ENCODE data around the gene TMEM14A. TPM values are rescaled to one million over a fixed set of nuclear protein-coding genes. Genes with fewer than 3 reads are reported as not detected.
"Not testable (repeated sequence)": the region's sequence is repeated elsewhere in the genome, so short reads cannot be mapped to it uniquely, and the experiment has no call there.

Gene TMEM14A
- total RNA-seq, 2 donors from 2014 or later, result 9.2 to 12.6 TPM

- no peaks in the 10 kb centered on the region for H3K27me3 ChIP-seq (ENCODE audit: control insufficient read depth, insufficient read depth, low read length, poor library complexity, severe bottlenecking)
- no peak overlapping the region for H3K9ac ChIP-seq (ENCODE audit: extremely low read depth, low read length, poor library complexity, severe bottlenecking)
- H3K36me3 ChIP-seq (ENCODE audit: control insufficient read depth, insufficient read depth, low read length), result no peaks in the 10 kb centered on the region
- peaks cover 12% of the 10 kb centered on the region for H3K9me3 ChIP-seq (ENCODE audit: control insufficient read depth, low read length)
- DNase-seq, result no peak
- no peaks in the 10 kb centered on the region for H3K4me1 ChIP-seq (ENCODE audit: control insufficient read depth, insufficient read depth, low read length)
- WGBS, 2 experiments (ENCODE audit: insufficient coverage in 1 of 2, insufficient read length in 1 of 2), result 86 to 96% methylated on average over 2 to 4 of the region's 4 CpGs
- H3K4me3 ChIP-seq (ENCODE audit: low read length), result no peak overlapping the region
- Mint-ChIP-seq H3K27ac (no peak overlapping the region), H3K36me3 (ENCODE audit: low read depth) (no peaks in the 10 kb centered on the region), H3K27me3 (ENCODE audit: insufficient read depth) (peaks cover 1% of the 10 kb centered on the region), H3K4me3 (no peak overlapping the region), H3K9me3 (peaks cover 33% of the 10 kb centered on the region), H3K4me1 (no peaks in the 10 kb centered on the region)
- H3K27ac ChIP-seq (ENCODE audit: low read depth, low read length), result no peak overlapping the region
- no peak for TF ChIP-seq CTCF (conservative IDR thresholded peaks at IDR 0.05)
Observed at GRCh38 chr6:52654592-52654991, 16.3 kb upstream of the TMEM14A start.

GRCh38 chr6:52655941-52656340 lies 15.0 kb upstream of the TMEM14A start:
- not testable (repeated sequence) for H3K4me1 Mint-ChIP-seq; DNase-seq; H3K4me1 ChIP-seq (ENCODE audit: control insufficient read depth, insufficient read depth, low read length); H3K4me3 ChIP-seq (ENCODE audit: low read length); H3K36me3 Mint-ChIP-seq (ENCODE audit: low read depth); H3K27me3 Mint-ChIP-seq (ENCODE audit: insufficient read depth); H3K4me3 Mint-ChIP-seq; H3K36me3 ChIP-seq (ENCODE audit: control insufficient read depth, insufficient read depth, low read length); H3K9ac ChIP-seq (ENCODE audit: extremely low read depth, low read length, poor library complexity, severe bottlenecking); H3K27me3 ChIP-seq (ENCODE audit: control insufficient read depth, insufficient read depth, low read length, poor library complexity, severe bottlenecking); H3K27ac Mint-ChIP-seq; H3K27ac ChIP-seq (ENCODE audit: low read depth, low read length)
- H3K9me3 Mint-ChIP-seq, result peaks cover 33% of the 10 kb centered on the region
- WGBS, 2 experiments (ENCODE audit: insufficient coverage in 1 of 2, insufficient read length in 1 of 2), result 94% methylated on average over 3 to 19 of the region's 33 CpGs
- H3K9me3 ChIP-seq (ENCODE audit: control insufficient read depth, low read length), result peaks cover 12% of the 10 kb centered on the region

- H3K27ac ChIP-seq (ENCODE audit: low read depth, low read length), result no peak overlapping the region
- Mint-ChIP-seq H3K36me3 (ENCODE audit: low read depth) (no peaks in the 10 kb centered on the region), H3K27me3 (ENCODE audit: insufficient read depth) (peaks cover 1% of the 10 kb centered on the region), H3K4me1 (peaks cover 10% of the 10 kb centered on the region), H3K27ac (no peak overlapping the region), H3K9me3 (peaks cover 33% of the 10 kb centered on the region), H3K4me3 (no peak overlapping the region)
- no peak overlapping the region for H3K9ac ChIP-seq (ENCODE audit: extremely low read depth, low read length, poor library complexity, severe bottlenecking)
- peaks cover 12% of the 10 kb centered on the region for H3K9me3 ChIP-seq (ENCODE audit: control insufficient read depth, low read length)
- H3K36me3 ChIP-seq (ENCODE audit: control insufficient read depth, insufficient read depth, low read length), result no peaks in the 10 kb centered on the region
- H3K27me3 ChIP-seq (ENCODE audit: control insufficient read depth, insufficient read depth, low read length, poor library complexity, severe bottlenecking), result no peaks in the 10 kb centered on the region
- no peak overlapping the region for H3K4me3 ChIP-seq (ENCODE audit: low read length)
- WGBS, 2 experiments (ENCODE audit: insufficient coverage in 1 of 2, insufficient read length in 1 of 2), result 92 to 100% methylated on average over 2 to 4 of the region's 4 CpGs
- no peaks in the 10 kb centered on the region for H3K4me1 ChIP-seq (ENCODE audit: control insufficient read depth, insufficient read depth, low read length)
- no peak for TF ChIP-seq CTCF (conservative IDR thresholded peaks at IDR 0.05)
- no peak for DNase-seq
Observed at GRCh38 chr6:52657870-52658269, 13.0 kb upstream of the TMEM14A start.

- no peak overlapping the region for H3K4me3 Mint-ChIP-seq
- H3K27ac Mint-ChIP-seq, result no peak overlapping the region
- H3K4me3 ChIP-seq (ENCODE audit: low read length), result no peak overlapping the region
- no peak overlapping the region for H3K27ac ChIP-seq (ENCODE audit: low read depth, low read length)
- no peaks in the 10 kb centered on the region for H3K27me3 ChIP-seq (ENCODE audit: control insufficient read depth, insufficient read depth, low read length, poor library complexity, severe bottlenecking)
- peaks cover 12% of the 10 kb centered on the region for H3K9me3 ChIP-seq (ENCODE audit: control insufficient read depth, low read length)
- peaks cover under 1% of the 10 kb centered on the region for H3K36me3 Mint-ChIP-seq (ENCODE audit: low read depth)
- 97 to 100% methylated on average over 1 to 3 of the region's 3 CpGs for WGBS, 2 experiments (ENCODE audit: insufficient coverage in 1 of 2, insufficient read length in 1 of 2)
- DNase-seq, result no peak
- TF ChIP-seq CTCF (conservative IDR thresholded peaks at IDR 0.05), result no peak
- peaks cover 1% of the 10 kb centered on the region for H3K27me3 Mint-ChIP-seq (ENCODE audit: insufficient read depth)
- no peak overlapping the region for H3K9ac ChIP-seq (ENCODE audit: extremely low read depth, low read length, poor library complexity, severe bottlenecking)
- peaks cover 18% of the 10 kb centered on the region for H3K9me3 Mint-ChIP-seq
- no peaks in the 10 kb centered on the region for H3K36me3 ChIP-seq (ENCODE audit: control insufficient read depth, insufficient read depth, low read length)
- peaks cover 7% of the 10 kb centered on the region for H3K4me1 ChIP-seq (ENCODE audit: control insufficient read depth, insufficient read depth, low read length)
- peaks cover 11% of the 10 kb centered on the region for H3K4me1 Mint-ChIP-seq
Observed at GRCh38 chr6:52661551-52661950, 9.4 kb upstream of the TMEM14A start.

All from endodermal cell (in vitro differentiated cells).